ENCODE measurements around the gene TMEM175.

DNA sequence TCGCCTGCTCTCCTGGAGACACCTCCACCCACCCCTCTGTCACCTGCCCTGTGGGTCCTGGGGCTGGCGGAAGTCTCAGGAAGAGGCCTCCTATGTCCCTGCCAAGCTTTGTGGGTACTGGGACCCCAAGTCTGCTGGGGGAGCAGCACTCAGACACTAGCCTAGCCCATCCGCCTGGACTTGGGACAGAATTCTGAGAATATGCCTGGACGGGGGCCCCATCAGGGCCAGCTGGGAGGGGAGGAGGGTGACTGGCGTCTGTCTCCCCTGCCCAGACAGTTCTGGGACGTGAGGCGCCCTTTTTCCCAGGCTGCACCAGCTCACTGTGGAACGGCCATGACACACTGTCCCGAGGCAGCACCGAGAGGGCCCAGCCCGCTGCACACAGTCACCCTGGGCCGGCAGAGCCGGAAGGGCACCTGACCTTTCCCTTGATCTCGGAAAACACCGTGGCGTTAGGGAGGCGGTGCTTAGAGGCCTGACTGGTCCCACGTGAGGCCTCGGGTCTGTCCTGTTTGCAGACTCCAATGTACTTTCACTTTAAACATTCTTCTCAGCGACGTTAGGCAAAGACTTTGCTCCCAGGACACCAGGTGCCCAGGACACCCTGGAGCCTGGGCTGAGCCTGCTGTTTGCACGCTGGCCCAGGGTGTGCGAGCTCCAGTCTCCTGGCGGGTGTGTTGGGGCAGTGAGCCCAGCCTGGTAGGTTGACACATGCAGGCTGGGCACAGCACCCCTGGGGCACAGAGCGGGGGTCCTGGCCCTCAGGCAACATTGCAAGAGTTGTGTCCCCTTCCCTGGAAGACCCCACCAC is 60.2 kb downstream of the TMEM175 start:
- TF ChIP-seq, protein P1, sequence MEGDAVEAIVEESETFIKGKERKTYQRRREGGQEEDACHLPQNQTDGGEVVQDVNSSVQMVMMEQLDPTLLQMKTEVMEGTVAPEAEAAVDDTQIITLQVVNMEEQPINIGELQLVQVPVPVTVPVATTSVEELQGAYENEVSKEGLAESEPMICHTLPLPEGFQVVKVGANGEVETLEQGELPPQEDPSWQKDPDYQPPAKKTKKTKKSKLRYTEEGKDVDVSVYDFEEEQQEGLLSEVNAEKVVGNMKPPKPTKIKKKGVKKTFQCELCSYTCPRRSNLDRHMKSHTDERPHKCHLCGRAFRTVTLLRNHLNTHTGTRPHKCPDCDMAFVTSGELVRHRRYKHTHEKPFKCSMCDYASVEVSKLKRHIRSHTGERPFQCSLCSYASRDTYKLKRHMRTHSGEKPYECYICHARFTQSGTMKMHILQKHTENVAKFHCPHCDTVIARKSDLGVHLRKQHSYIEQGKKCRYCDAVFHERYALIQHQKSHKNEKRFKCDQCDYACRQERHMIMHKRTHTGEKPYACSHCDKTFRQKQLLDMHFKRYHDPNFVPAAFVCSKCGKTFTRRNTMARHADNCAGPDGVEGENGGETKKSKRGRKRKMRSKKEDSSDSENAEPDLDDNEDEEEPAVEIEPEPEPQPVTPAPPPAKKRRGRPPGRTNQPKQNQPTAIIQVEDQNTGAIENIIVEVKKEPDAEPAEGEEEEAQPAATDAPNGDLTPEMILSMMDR (conservative IDR thresholded peaks at IDR 0.05; ENCODE audit: low read depth, low read length): no peak
- TF ChIP-seq EZH2 (IDR thresholded peaks at IDR 0.05; ENCODE audit: borderline replicate concordance, low read depth, low read length, poor library complexity, severe bottlenecking): no peak
